H9 (cell line): ENCODE data around the gene TEKT5. TPM values are rescaled to one million over a fixed set of nuclear protein-coding genes. Genes with fewer than 3 reads are reported as not detected.

Experiments used
- DNase-seq: peaks from one replicate; pipeline ENCODE4 v3.0.0-alpha.2; 2017
- H2AFZ ChIP-seq: one replicate; pipeline ENCODE4 v1.6.1; 2013; ENCODE audit warnings: mild to moderate bottlenecking, low read length, control low read depth, moderate library complexity
- H2AK5ac ChIP-seq: 2 replicates; pipeline ENCODE4 v1.6.1; 2013; ENCODE audit warnings: low read length, control low read depth, mixed read lengths; ENCODE audit not compliant: insufficient read length
- H2BK120ac ChIP-seq: one replicate; pipeline ENCODE4 v1.6.1; 2013; ENCODE audit warnings: low read depth, mild to moderate bottlenecking, low read length, control low read depth, inconsistent platforms; ENCODE audit not compliant: poor library complexity, severe bottlenecking
- H2BK12ac ChIP-seq: 2 replicates; pipeline ENCODE4 v1.6.1; 2013; ENCODE audit warnings: low read length, control low read depth, mixed read lengths, low read depth; ENCODE audit not compliant: insufficient read length
- H2BK15ac ChIP-seq: 2 replicates; pipeline ENCODE4 v1.6.1; 2013; ENCODE audit warnings: low read depth, low read length, control low read depth
- H2BK20ac ChIP-seq: one replicate; pipeline ENCODE4 v1.6.1; 2013; ENCODE audit warnings: low read depth, mild to moderate bottlenecking, low read length, control low read depth, inconsistent platforms; ENCODE audit not compliant: poor library complexity, severe bottlenecking
- H2BK5ac ChIP-seq: 2 replicates; pipeline ENCODE4 v1.6.1; 2013; ENCODE audit warnings: low read length, control low read depth, mixed read lengths; ENCODE audit not compliant: insufficient read length
- H3K14ac ChIP-seq: 2 replicates; pipeline ENCODE4 v1.6.1; 2013; ENCODE audit warnings: low read length, control low read depth; ENCODE audit not compliant: insufficient read depth
- H3K18ac ChIP-seq: 2 replicates; pipeline ENCODE4 v1.6.1; 2013; ENCODE audit warnings: low read depth, mild to moderate bottlenecking, mixed read lengths, low read length, control low read depth; ENCODE audit not compliant: insufficient read length
- H3K23ac ChIP-seq: 2 replicates; pipeline ENCODE4 v1.6.1; 2013; ENCODE audit warnings: low read length, control low read depth, mixed read lengths, low read depth; ENCODE audit not compliant: insufficient read length
- H3K23me2 ChIP-seq: 2 replicates; pipeline ENCODE4 v1.6.1; 2013; ENCODE audit warnings: low read depth, mild to moderate bottlenecking, mixed read lengths, low read length, control low read depth; ENCODE audit not compliant: insufficient read length, poor library complexity, severe bottlenecking
- H3K27ac ChIP-seq: 2 replicates; pipeline ENCODE4 v1.5.1; 2013; ENCODE audit warnings: low read length, control low read depth, mixed read lengths, low read depth; ENCODE audit not compliant: insufficient read length
- H3K27me3 ChIP-seq: 2 replicates; pipeline ENCODE4 v1.6.1; 2013; ENCODE audit warnings: low read length, control low read depth, inconsistent platforms; ENCODE audit not compliant: insufficient read depth
- H3K4ac ChIP-seq: 2 replicates; pipeline ENCODE4 v1.6.1; 2013; ENCODE audit warnings: low read depth, mild to moderate bottlenecking, control low read depth, inconsistent platforms, low read length, moderate library complexity
- H3K4me1 ChIP-seq: 2 replicates; pipeline ENCODE4 v1.6.1; 2013; ENCODE audit warnings: low read length, control low read depth, inconsistent platforms; ENCODE audit not compliant: insufficient read depth
- H3K4me2 ChIP-seq: 2 replicates; pipeline ENCODE4 v1.6.1; 2013; ENCODE audit warnings: low read length, control low read depth, mixed read lengths; ENCODE audit not compliant: insufficient read length, insufficient read depth
- H3K56ac ChIP-seq: 2 replicates; pipeline ENCODE4 v1.6.1; 2013; ENCODE audit warnings: low read depth, mild to moderate bottlenecking, mixed read lengths, low read length, control low read depth; ENCODE audit not compliant: insufficient read length
- H3K79me1 ChIP-seq: 2 replicates; pipeline ENCODE4 v1.6.1; 2013; ENCODE audit warnings: low read depth, mild to moderate bottlenecking, moderate library complexity, low read length, control low read depth, inconsistent platforms; ENCODE audit not compliant: insufficient read depth, poor library complexity, severe bottlenecking
- H3K79me2 ChIP-seq: 2 replicates; pipeline ENCODE4 v1.6.1; 2013; ENCODE audit warnings: low read length, control low read depth, inconsistent platforms; ENCODE audit not compliant: insufficient read depth
- H3K9ac ChIP-seq: 2 replicates; pipeline ENCODE4 v1.6.1; 2013; ENCODE audit warnings: low read length, control low read depth, mixed read lengths; ENCODE audit not compliant: insufficient read length; ENCODE audit errors: extremely low read depth
- H3K9me3 ChIP-seq: one replicate; pipeline ENCODE4 v1.6.1; 2013; ENCODE audit warnings: low read depth, low read length, inconsistent platforms; ENCODE audit not compliant: control insufficient read depth
- H3T11ph ChIP-seq: one replicate; pipeline ENCODE4 v1.6.1; 2013; ENCODE audit warnings: mild to moderate bottlenecking, low read length, control low read depth, inconsistent platforms
- H4K20me1 ChIP-seq: one replicate; pipeline ENCODE4 v1.6.1; 2013; ENCODE audit not compliant: control insufficient read depth, insufficient read length, insufficient read depth
- H4K5ac ChIP-seq: 2 replicates; pipeline ENCODE4 v1.6.1; 2013; ENCODE audit warnings: low read depth, mild to moderate bottlenecking, mixed read lengths, low read length, control low read depth; ENCODE audit not compliant: insufficient read length
- H4K8ac ChIP-seq: replicated peaks from 2 replicates; pipeline ENCODE4 v1.6.1; 2013; ENCODE audit warnings: low read length, control low read depth, mixed read lengths, low read depth; ENCODE audit not compliant: insufficient read length
- H4K91ac ChIP-seq: 2 replicates; pipeline ENCODE4 v1.6.1; 2013; ENCODE audit warnings: low read depth, mild to moderate bottlenecking, moderate library complexity, mixed read lengths, low read length, control low read depth; ENCODE audit not compliant: insufficient read length
- H3K27ac Mint-ChIP-seq, 3 experiments: 2 replicates in 2 of 3; 3 replicates in 1 of 3; pipeline ENCODE4 v1.8.0; 2020 to 2021; ENCODE audit warnings: mixed read lengths in 3 of 3, mild to moderate bottlenecking in 1 of 3, moderate library complexity in 1 of 3
- H3K27me3 Mint-ChIP-seq: 2 replicates; pipeline ENCODE4 v1.8.0; 2021; ENCODE audit warnings: low read depth, mild to moderate bottlenecking, moderate library complexity, mixed read lengths
- H3K36me3 Mint-ChIP-seq, 3 experiments: 2 replicates in 2 of 3; 3 replicates in 1 of 3; pipeline ENCODE4 v1.8.0; 2020 to 2021; ENCODE audit warnings: low read depth in 3 of 3, mixed read lengths in 3 of 3; ENCODE audit not compliant: insufficient read depth in 1 of 3
- H3K4me1 Mint-ChIP-seq, 2 experiments: 2 replicates each; pipeline ENCODE4 v1.8.0; 2020; ENCODE audit warnings: mixed read lengths in 2 of 2
- H3K4me3 Mint-ChIP-seq, 2 experiments: 2 replicates in 1 of 2; 3 replicates in 1 of 2; pipeline ENCODE4 v1.8.0; 2020 to 2021; ENCODE audit warnings: mild to moderate bottlenecking in 2 of 2, mixed read lengths in 2 of 2, moderate library complexity in 1 of 2
- H3K9me3 Mint-ChIP-seq, 2 experiments: 2 replicates in 1 of 2; 3 replicates in 1 of 2; pipeline ENCODE4 v1.8.0; 2020; ENCODE audit warnings: mild to moderate bottlenecking in 2 of 2, mixed read lengths in 2 of 2, moderate library complexity in 1 of 2
- WGBS: extraction: QIAGEN DNeasy Blood & Tissue Kit; methylation state at CpG from one replicate; pipeline ENCODE4 v1.1.7; 2013; ENCODE audit warnings: missing lambda C conversion rate, low lambda C conversion rate, mixed read lengths; ENCODE audit not compliant: insufficient read length; ENCODE audit errors: extremely low coverage; 5-methylcytosine and 5-hydroxymethylcytosine counted together
- total RNA-seq: library from RNA; stranded (reverse); gene quantifications from 2 replicates; pipeline ENCODE4 v1.2.1, GENCODE V29; 2021
- TF ChIP-seq, protein P1 (sequence below): fragments of 200-600 bp; sonication (generic); conservative IDR thresholded peaks from 3 replicates; pipeline ENCODE4 v1.8.0; 2021; ENCODE audit warnings: antibody characterized with exemption, mild to moderate bottlenecking

Gene TEKT5
- total RNA-seq, 1 experiment from 2014 or later, result 0.31 TPM

DNA sequence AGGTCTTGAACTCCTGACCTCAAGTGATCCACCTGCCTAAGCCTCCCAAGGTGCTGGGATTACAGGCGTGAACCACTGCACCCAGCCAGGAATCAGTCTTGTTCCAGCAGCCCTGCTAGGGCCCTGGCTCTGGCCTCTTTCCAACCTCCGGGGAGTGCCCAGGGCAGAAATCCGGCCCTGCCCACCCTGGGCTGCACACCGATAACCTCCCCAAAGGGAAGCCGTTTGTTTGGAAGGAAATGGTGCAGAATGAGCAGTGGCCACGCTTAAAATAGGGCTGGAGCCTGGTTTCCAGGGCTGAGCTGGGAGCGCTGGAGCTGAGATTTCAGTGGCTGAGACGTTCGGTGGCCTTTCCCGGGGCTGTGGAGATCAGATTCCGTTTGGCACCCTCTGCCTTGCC is 96.6 kb downstream of the TEKT5 start:
- H3K56ac ChIP-seq, result no peak overlapping the region
- Mint-ChIP-seq H3K4me1 (peaks cover 4 to 16% of the 10 kb centered on the region in 2 experiments; a peak in 3 of 4 replicates), H3K36me3 (no peaks in the 10 kb centered on the region), H3K4me3 (no peak overlapping the region), H3K9me3 (no peaks in the 10 kb centered on the region), H3K27ac (no peak overlapping the region), H3K27me3 (no peaks in the 10 kb centered on the region; the same call in 1 of the 2 replicates)
- H3K9ac ChIP-seq, result no peak overlapping the region
- H3K14ac ChIP-seq, result no peak overlapping the region
- no peaks in the 10 kb centered on the region; the same call in 1 of the 2 replicates for H3K4me1 ChIP-seq
- no peak overlapping the region for H4K8ac ChIP-seq
- no peaks in the 10 kb centered on the region for H3K27me3 ChIP-seq
- H3K4me2 ChIP-seq, result no peak overlapping the region
- no peak overlapping the region for H2BK20ac ChIP-seq
- no peak for DNase-seq
- H3K79me1 ChIP-seq, result no peaks in the 10 kb centered on the region
- H3K79me2 ChIP-seq, result no peaks in the 10 kb centered on the region
- no CpG with 5 or more reads among the region's 11 CpGs for WGBS
- H3K23me2 ChIP-seq, result no peaks in the 10 kb centered on the region
- H3K9me3 ChIP-seq, result no peaks in the 10 kb centered on the region
- no peak overlapping the region for H2BK120ac ChIP-seq
- no peak overlapping the region for H3T11ph ChIP-seq
- no peak overlapping the region for H2AK5ac ChIP-seq
- H4K91ac ChIP-seq, result no peak overlapping the region
- H2AFZ ChIP-seq, result no peak overlapping the region
- no peak overlapping the region for H2BK5ac ChIP-seq
- no peak overlapping the region for H4K5ac ChIP-seq
- H3K4ac ChIP-seq, result no peak overlapping the region
- H2BK15ac ChIP-seq, result no peak overlapping the region
- TF ChIP-seq, protein P1, sequence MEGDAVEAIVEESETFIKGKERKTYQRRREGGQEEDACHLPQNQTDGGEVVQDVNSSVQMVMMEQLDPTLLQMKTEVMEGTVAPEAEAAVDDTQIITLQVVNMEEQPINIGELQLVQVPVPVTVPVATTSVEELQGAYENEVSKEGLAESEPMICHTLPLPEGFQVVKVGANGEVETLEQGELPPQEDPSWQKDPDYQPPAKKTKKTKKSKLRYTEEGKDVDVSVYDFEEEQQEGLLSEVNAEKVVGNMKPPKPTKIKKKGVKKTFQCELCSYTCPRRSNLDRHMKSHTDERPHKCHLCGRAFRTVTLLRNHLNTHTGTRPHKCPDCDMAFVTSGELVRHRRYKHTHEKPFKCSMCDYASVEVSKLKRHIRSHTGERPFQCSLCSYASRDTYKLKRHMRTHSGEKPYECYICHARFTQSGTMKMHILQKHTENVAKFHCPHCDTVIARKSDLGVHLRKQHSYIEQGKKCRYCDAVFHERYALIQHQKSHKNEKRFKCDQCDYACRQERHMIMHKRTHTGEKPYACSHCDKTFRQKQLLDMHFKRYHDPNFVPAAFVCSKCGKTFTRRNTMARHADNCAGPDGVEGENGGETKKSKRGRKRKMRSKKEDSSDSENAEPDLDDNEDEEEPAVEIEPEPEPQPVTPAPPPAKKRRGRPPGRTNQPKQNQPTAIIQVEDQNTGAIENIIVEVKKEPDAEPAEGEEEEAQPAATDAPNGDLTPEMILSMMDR, result no peak
- H3K18ac ChIP-seq, result no peak overlapping the region
- H2BK12ac ChIP-seq, result no peak overlapping the region
- H3K23ac ChIP-seq, result no peak overlapping the region
- no peak overlapping the region for H3K27ac ChIP-seq
- H4K20me1 ChIP-seq, result no peaks in the 10 kb centered on the region
